DMS53 treated with DMSO at 0.1 percent for 48 hours (cell line): ENCODE results near the gene SMIM35.

Experiments
- DNase-seq: peaks from one replicate; lab custom pipeline; 2025; ENCODE audit not compliant: unreplicated experiment; lab: John Stamatoyannopoulos, UW

The SMIM35 gene

GRCh38 chr11:118111019-118111743, 24.4 kb upstream of the SMIM35 start:
- DNase-seq: no peak

- DNase-seq: no peak
Observed at GRCh38 chr11:118109231-118109630, 22.5 kb upstream of the SMIM35 start.

GRCh38 chr11:118108513-118108912, 21.8 kb upstream of the SMIM35 start:
- DNase-seq: no peak

- no peak for DNase-seq
Observed at GRCh38 chr11:118106789-118107335, 20.1 kb upstream of the SMIM35 start.

GRCh38 chr11:118105657-118106305, 19.0 kb upstream of the SMIM35 start:
- DNase-seq: no peak

GRCh38 chr11:118104491-118104890, 17.7 kb upstream of the SMIM35 start:
- no peak for DNase-seq

GRCh38 chr11:118102721-118103261, 16.0 kb upstream of the SMIM35 start:
- DNase-seq: no peak

GRCh38 chr11:118100691-118101232, 14.0 kb upstream of the SMIM35 start:
- no peak for DNase-seq

- no peak for DNase-seq
Observed at GRCh38 chr11:118099838-118100556, 13.2 kb upstream of the SMIM35 start.

- DNase-seq: no peak
Observed at GRCh38 chr11:118098996-118099837, 12.5 kb upstream of the SMIM35 start.

GRCh38 chr11:118095967-118096367, 9.2 kb upstream of the SMIM35 start:
- no peak for DNase-seq

- no peak for DNase-seq
Observed at GRCh38 chr11:118095493-118095892, 8.7 kb upstream of the SMIM35 start.

GRCh38 chr11:118092907-118093571, 6.3 kb upstream of the SMIM35 start:
- DNase-seq: no peak

- no peak for DNase-seq
Observed at GRCh38 chr11:118091690-118092089, 4.9 kb upstream of the SMIM35 start.

GRCh38 chr11:118090545-118091162, 3.9 kb upstream of the SMIM35 start:
- DNase-seq: no peak

GRCh38 chr11:118088531-118088930, 1.8 kb upstream of the SMIM35 start:
- DNase-seq: no peak

- no peak for DNase-seq
Observed at GRCh38 chr11:118087931-118088330, 1.2 kb upstream of the SMIM35 start.

- no peak for DNase-seq
Observed at GRCh38 chr11:118084656-118085055, 2.1 kb downstream of the SMIM35 start.

GRCh38 chr11:118084247-118084646, 2.5 kb downstream of the SMIM35 start:
- no peak for DNase-seq
